GM12864 (cell line): ENCODE measurements around the gene ELK3.
A peak's percentile ranks its signal among the peaks of the same experiment; 100 is the strongest.

Source experiments
- DNase-seq: peaks from one replicate; pipeline ENCODE4 v3.0.0-alpha.2; 2011; ENCODE audit warnings: low read depth
- H3K4me3 ChIP-seq: 2 replicates; pipeline ENCODE4 v1.5.1; 2011; ENCODE audit warnings: mild to moderate bottlenecking, low read depth, low read length, control low read depth
- TF ChIP-seq, protein P1 (sequence below): IDR thresholded peaks from 2 replicates; pipeline ENCODE4 v1.5.1; 2011; ENCODE audit warnings: low read depth, mild to moderate bottlenecking, moderate library complexity, low read length, control low read depth, inconsistent platforms; ENCODE audit errors: missing control alignments

ELK3 gene

DNA sequence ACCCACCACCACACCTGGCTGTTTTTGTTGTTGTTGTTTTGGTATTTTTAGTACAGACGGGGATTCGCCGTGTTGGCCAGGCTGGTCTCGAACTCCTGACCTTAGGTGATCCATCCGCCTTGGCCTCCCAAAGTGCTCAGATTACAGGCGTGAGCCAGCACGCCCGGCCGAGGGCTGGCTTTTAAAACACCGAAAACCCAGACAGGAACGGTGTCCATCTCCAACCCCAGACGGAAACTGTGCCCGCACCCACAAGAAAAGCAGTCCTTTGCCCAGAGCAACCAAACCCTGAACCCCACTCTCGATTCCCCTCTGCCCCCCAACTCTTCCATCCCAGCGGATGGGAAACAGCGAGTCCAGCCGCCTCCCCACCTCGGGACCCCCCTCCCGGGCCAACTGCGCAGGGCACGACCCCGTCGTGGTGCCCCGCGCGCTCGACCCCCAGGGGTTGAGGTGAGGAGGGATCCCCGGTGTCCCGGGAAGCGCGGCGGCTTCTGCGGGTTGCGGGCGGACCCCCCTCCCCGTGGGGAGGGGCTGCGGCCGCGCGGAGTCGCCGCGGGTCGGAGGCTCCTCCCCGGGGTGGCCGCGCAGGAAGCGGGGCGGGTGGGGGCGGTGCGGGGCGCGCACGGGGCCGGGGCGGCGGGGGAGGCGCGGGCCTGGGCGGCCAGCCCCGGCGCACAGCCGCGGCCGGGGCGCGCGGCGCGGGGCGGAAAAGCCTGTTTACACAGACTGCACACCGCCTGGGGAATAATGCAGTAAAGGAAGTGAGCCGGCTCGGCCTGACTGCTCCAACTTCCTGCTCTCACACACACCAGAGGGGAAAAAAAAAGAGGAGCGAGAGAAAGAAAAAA lies at the start of gene ELK3:
ELK3 (plus strand) TSS at position 651 of the 851 bp plus-strand sequence.
- DNase-seq = no peak

DNA sequence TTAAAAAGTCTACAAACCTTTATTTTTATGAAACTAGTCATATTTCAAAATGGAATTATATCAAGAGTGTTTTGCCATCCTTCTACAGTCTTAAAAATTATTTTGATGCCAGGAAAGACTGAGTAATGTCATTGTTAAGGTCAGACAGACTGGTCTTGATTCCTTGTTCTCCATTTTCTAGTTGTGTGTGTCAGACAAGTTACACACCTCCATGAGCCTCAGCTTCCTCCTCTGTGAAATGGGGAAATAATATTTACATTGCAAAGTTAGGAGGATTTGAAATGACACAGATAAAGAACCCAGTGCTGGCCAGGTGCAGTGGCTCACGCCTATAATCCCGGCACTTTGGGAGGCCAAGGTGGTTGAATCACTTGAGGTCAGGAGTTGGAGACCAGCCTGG lies 47.4 kb upstream of the ELK3 start:
- no peak for DNase-seq
- TF ChIP-seq, protein P1, sequence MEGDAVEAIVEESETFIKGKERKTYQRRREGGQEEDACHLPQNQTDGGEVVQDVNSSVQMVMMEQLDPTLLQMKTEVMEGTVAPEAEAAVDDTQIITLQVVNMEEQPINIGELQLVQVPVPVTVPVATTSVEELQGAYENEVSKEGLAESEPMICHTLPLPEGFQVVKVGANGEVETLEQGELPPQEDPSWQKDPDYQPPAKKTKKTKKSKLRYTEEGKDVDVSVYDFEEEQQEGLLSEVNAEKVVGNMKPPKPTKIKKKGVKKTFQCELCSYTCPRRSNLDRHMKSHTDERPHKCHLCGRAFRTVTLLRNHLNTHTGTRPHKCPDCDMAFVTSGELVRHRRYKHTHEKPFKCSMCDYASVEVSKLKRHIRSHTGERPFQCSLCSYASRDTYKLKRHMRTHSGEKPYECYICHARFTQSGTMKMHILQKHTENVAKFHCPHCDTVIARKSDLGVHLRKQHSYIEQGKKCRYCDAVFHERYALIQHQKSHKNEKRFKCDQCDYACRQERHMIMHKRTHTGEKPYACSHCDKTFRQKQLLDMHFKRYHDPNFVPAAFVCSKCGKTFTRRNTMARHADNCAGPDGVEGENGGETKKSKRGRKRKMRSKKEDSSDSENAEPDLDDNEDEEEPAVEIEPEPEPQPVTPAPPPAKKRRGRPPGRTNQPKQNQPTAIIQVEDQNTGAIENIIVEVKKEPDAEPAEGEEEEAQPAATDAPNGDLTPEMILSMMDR = no peak
- H3K4me3 ChIP-seq = no peak overlapping the region

More for the DNA sequence above, at the start of gene ELK3:
- TF ChIP-seq, protein P1 = no peak
- H3K4me3 ChIP-seq = peak within 1 kb of the TSS; percentile 70

DNA sequence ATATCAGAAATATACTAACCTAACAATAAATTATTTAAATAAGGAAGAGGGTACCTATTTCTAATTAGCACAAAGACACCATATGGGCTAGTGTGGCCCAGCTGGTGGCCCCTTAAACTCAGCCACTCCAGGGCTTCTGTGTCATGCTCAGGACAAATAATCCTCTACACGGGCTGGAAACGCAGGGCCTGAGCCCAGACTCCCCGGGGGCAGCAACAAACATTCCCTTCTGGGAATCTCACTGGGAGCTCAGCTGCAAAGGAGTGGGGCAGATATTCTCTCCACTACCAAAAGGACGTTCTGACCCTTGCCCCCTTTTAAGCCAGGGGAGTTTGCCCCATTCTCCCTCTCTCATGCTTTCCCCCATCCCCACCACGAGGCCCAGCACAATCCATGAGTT lies 43.7 kb upstream of the ELK3 start:
- no peak for DNase-seq
- TF ChIP-seq, protein P1 = no peak
- H3K4me3 ChIP-seq = no peak overlapping the region

DNA sequence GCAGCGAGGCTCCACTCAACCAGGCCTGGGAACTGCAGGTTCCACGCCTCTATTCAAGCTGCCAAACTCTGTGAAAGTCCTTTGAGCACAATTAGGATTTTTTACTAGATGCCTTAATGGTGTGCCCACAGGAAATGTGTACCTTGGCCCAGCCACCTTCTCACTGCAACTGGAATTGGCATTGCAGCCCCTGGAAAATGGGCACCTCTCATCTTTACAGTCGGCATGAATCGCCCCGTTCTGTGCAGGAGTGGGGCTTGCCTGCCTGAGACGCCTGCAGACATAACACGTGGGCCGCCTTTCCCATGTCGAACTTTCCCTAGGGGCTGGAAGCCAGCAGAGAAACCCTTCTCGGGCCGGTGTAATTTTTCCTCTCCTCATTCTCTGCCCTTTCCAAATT lies 42.0 kb upstream of the ELK3 start:
- H3K4me3 ChIP-seq = no peak overlapping the region
- no peak for DNase-seq
- TF ChIP-seq, protein P1 = no peak

DNA sequence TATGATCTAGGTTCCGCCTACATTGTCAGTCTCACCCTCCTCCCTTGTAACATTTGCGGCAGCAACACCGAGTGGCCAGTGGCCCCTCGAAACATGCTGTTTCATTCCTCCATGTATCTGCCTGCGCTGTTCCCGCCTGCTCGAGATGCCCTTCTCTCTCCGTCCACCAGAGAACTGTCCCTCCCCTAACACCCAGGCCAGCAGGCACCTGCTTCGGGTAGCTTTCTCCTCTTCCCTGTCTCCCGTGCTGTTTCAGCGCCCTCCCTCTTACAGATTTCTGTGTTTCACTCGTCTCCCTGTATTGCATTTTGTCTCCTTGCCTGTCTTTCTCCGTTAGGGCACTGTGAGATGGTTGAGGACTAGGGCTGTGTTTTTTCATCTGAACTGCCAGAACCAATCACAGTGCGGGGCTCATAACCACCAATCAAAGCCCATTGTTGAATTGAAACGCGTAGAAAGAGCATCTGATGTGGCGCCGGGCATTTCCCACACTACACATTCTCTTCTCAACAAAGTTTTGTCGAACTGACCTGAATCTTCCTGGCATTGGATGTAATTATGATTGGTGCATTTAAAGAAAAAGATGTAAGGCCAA lies 40.9 kb upstream of the ELK3 start:
- DNase-seq = no peak
- no peak overlapping the region for H3K4me3 ChIP-seq
- TF ChIP-seq, protein P1 = no peak

DNA sequence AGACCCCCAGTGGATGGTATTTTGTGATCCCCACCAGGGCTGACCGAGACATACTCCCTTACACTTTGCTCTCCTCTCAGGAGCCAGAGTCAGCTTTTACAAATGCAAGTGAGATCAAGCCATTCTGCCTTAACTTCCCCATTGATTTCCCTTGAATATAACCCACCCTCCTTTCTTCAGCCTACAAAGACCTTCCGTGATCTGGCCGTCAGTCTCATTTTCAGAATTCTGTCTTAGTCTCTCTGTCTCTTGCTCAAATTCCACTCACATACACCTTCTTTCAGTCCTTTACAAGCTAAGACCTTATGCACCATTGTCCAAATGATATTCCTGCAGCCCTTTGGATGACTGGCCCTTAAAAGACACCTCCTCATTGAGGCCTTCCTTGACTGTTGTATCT lies 39.0 kb upstream of the ELK3 start:
- DNase-seq = no peak
- TF ChIP-seq, protein P1 = no peak
- H3K4me3 ChIP-seq = no peak overlapping the region
